ENCODE measurements around the gene RASAL1. TPM values are rescaled to one million over a fixed set of nuclear protein-coding genes. Genes with fewer than 3 reads are reported as not detected.
"Not testable (repeated sequence)": the region's sequence is repeated elsewhere in the genome, so short reads cannot be mapped to it uniquely, and the experiment has no call there.

Gene RASAL1
- total and polyA plus RNA-seq, 2 experiments from 2014 or later = 2.7 to 8.2 TPM

DNA sequence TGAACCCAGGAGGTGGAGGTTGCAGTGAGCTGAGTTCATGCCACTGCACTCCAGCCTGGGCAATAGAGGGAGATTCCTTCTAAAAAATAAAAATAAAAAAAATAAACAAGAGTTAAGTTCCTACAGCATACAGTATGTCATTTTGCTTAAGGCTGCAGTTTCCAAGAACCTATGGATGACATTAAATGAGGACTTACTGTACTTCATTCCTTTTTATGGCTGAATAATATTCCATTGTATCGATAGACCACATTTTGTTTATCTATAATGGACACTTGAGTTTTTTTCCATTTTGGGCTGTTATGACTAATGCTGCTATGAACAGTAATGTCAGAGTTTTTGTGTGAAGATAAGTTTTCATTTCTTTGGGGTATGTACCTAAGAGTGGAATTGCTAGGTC lies 17.4 kb downstream of the RASAL1 start:
- Mint-ChIP-seq H3K27ac (no peak overlapping the region), H3K4me1 (peaks cover 10% of the 10 kb centered on the region), H3K36me3 (ENCODE audit: low read depth) (peaks cover under 1% of the 10 kb centered on the region; the same call in 1 of the 3 replicates), H3K4me3 (no peak overlapping the region), H3K27me3 (ENCODE audit: insufficient read depth, low read depth, poor library complexity) (peaks cover 10% of the 10 kb centered on the region), H3K9me3 (peaks cover 4% of the 10 kb centered on the region; the same call in 2 of the 3 replicates)
- Histone ChIP-seq H2AFZ (no peak overlapping the region), H4K20me1 (replicated peaks; ENCODE audit: insufficient read depth) (no peaks in the 10 kb centered on the region; the same call in 1 of the 2 replicates), H3K4me3 (no peak overlapping the region), H3K4me2 (no peak overlapping the region), H3K79me2 (replicated peaks; ENCODE audit: insufficient read depth) (no peaks in the 10 kb centered on the region), H3K36me3 (ENCODE audit: insufficient read depth) (no peaks in the 10 kb centered on the region), H3F3A (replicated peaks; ENCODE audit: low read depth) (no peaks in the 10 kb centered on the region), H3K9me2 (ENCODE audit: insufficient read depth) (no peaks in the 10 kb centered on the region), H3K27ac (ENCODE audit: low read depth) (no peak overlapping the region), H3K4me1 (ENCODE audit: insufficient read depth) (peaks cover 5% of the 10 kb centered on the region; the same call in 1 of the 2 replicates), H3K27me3 (ENCODE audit: insufficient read depth) (no peaks in the 10 kb centered on the region)
- DNase-seq (ENCODE audit: low spot score) = no peak
- TF ChIP-seq ZNF114 (CRISPR knock-in tag; IDR thresholded peaks at IDR 0.05) (no peak), STAT1 (IDR thresholded peaks at IDR 0.05; ENCODE audit: unreplicated experiment) (no peak), EZH2phosphoT487 (IDR thresholded peaks at IDR 0.05; ENCODE audit: unreplicated experiment) (no peak), ZNF462 (CRISPR knock-in tag; IDR thresholded peaks at IDR 0.05) (no peak), ETS1 (IDR thresholded peaks at IDR 0.05) (no peak)
- ATAC-seq = no peak

DNA sequence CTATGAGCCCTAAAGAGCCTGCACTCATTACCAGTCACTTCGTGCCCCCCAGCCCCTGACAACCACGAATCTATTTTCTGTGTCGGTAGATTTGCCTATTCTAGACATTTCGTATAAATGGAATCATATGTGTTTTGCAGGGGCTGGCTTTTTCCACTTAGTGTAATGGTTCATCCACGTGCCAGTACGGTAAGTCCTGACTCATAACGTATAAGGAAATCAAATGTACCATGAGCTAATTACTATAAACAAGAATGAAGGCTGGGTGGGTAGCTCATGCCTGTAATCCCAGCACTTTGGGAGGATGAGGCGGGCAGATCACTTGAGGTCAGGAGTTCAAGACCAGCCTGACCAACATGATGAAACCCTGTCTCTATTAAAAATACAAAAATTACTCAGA lies 17.9 kb downstream of the RASAL1 start:
- not testable (repeated sequence) for H3F3A ChIP-seq (replicated peaks; ENCODE audit: low read depth); H3K9me2 ChIP-seq (ENCODE audit: insufficient read depth); H3K4me3 Mint-ChIP-seq; H3K4me1 ChIP-seq (ENCODE audit: insufficient read depth); H3K27ac ChIP-seq (ENCODE audit: low read depth); ATAC-seq; H3K36me3 ChIP-seq (ENCODE audit: insufficient read depth); H3K27ac Mint-ChIP-seq; H3K9me3 Mint-ChIP-seq; H3K79me2 ChIP-seq (replicated peaks; ENCODE audit: insufficient read depth); H3K36me3 Mint-ChIP-seq (ENCODE audit: low read depth); H2AFZ ChIP-seq; DNase-seq (ENCODE audit: low spot score); H4K20me1 ChIP-seq (replicated peaks; ENCODE audit: insufficient read depth); H3K4me2 ChIP-seq; H3K4me3 ChIP-seq; H3K27me3 ChIP-seq (ENCODE audit: insufficient read depth)
- H3K4me1 Mint-ChIP-seq = peaks cover 12% of the 10 kb centered on the region
- peaks cover 10% of the 10 kb centered on the region for H3K27me3 Mint-ChIP-seq (ENCODE audit: insufficient read depth, low read depth, poor library complexity)

Data from GM23338 (cell line).